ENCODE results near the gene AIMP1.

AIMP1 gene

DNA sequence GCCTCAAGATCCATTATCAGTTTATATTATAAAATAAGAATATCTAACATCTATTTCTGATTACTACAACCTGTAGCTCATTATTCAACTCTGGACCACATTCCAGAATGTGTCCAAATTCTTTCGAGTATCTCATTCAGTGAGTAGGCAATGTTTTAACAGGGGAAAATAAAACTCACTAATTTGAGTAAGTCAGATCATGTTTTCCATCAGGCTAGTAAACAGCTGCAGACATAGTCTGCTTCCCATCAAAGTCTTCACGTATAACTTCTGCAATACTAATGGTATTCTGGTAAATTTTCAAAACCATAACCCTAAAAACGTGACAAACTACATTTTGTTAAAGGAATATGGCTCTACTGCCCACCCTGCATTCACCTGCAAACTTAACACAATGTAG, 32.1 kb upstream of the AIMP1 start:
- no peaks in the 10 kb centered on the region for H3K9me3 ChIP-seq (ENCODE audit: control insufficient read depth, insufficient read depth, low read length)
- no peak overlapping the region for H3K4me2 ChIP-seq (ENCODE audit: low read length)
- no peaks in the 10 kb centered on the region for H3F3A ChIP-seq (ENCODE audit: control insufficient read depth, insufficient read depth)
- H3K9me2 ChIP-seq (replicated peaks; ENCODE audit: control insufficient read depth, low read length) = no peaks in the 10 kb centered on the region
- no peaks in the 10 kb centered on the region; the same call in 1 of the 2 replicates for H3K36me3 ChIP-seq (ENCODE audit: control insufficient read depth, low read length)
- no peak overlapping the region for H3K27ac ChIP-seq (ENCODE audit: low read depth, low read length)
- no peak overlapping the region for H3K4me3 ChIP-seq (ENCODE audit: low read length)
- no peaks in the 10 kb centered on the region for H3K79me2 ChIP-seq (ENCODE audit: control insufficient read depth, low read length)
- H4K20me1 ChIP-seq (ENCODE audit: control insufficient read depth, insufficient read depth, low read depth, low read length) = no peaks in the 10 kb centered on the region
- H3K27me3 ChIP-seq (ENCODE audit: control insufficient read depth, low read length) = no peaks in the 10 kb centered on the region
- no peaks in the 10 kb centered on the region for H3K4me1 ChIP-seq (ENCODE audit: control insufficient read depth, low read length)
- TF ChIP-seq EZH2phosphoT487 (IDR thresholded peaks at IDR 0.05; ENCODE audit: borderline replicate concordance, low read length) = no peak
- TF ChIP-seq, protein P1, sequence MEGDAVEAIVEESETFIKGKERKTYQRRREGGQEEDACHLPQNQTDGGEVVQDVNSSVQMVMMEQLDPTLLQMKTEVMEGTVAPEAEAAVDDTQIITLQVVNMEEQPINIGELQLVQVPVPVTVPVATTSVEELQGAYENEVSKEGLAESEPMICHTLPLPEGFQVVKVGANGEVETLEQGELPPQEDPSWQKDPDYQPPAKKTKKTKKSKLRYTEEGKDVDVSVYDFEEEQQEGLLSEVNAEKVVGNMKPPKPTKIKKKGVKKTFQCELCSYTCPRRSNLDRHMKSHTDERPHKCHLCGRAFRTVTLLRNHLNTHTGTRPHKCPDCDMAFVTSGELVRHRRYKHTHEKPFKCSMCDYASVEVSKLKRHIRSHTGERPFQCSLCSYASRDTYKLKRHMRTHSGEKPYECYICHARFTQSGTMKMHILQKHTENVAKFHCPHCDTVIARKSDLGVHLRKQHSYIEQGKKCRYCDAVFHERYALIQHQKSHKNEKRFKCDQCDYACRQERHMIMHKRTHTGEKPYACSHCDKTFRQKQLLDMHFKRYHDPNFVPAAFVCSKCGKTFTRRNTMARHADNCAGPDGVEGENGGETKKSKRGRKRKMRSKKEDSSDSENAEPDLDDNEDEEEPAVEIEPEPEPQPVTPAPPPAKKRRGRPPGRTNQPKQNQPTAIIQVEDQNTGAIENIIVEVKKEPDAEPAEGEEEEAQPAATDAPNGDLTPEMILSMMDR (IDR thresholded peaks at IDR 0.05; ENCODE audit: low read depth, low read length, poor library complexity, severe bottlenecking) = no peak

DNA sequence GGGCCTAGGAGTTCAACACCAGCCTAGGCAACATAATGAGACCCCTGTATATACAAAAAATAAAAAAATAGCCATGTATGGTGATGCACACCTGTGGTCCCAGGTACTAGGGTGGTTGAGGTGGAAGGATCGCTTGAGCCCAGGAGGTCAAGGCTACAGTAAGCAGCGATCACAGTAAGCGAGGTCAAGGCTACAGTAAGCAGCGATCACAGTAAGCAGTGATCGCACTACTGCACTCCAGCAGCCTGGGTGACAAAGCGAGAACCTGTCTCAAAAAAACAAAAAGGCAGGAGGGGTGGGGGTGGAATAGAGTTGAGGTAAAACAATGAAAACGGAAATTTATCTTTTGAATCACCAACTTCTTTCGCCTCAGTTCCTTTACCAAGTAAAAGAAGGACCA, 29.7 kb upstream of the AIMP1 start:
- Histone ChIP-seq H3K27ac (ENCODE audit: low read depth, low read length) (no peak overlapping the region), H3K36me3 (ENCODE audit: control insufficient read depth, low read length) (peaks cover 7% of the 10 kb centered on the region; the same call in 1 of the 2 replicates), H3K27me3 (ENCODE audit: control insufficient read depth, low read length) (no peaks in the 10 kb centered on the region), H3K9me3 (ENCODE audit: control insufficient read depth, insufficient read depth, low read length) (no peaks in the 10 kb centered on the region), H3K4me2 (ENCODE audit: low read length) (no peak overlapping the region), H3K4me3 (ENCODE audit: low read length) (no peak overlapping the region), H3K9me2 (replicated peaks; ENCODE audit: control insufficient read depth, low read length) (no peaks in the 10 kb centered on the region), H3K4me1 (ENCODE audit: control insufficient read depth, low read length) (no peaks in the 10 kb centered on the region), H4K20me1 (ENCODE audit: control insufficient read depth, insufficient read depth, low read depth, low read length) (no peaks in the 10 kb centered on the region), H3F3A (ENCODE audit: control insufficient read depth, insufficient read depth) (no peaks in the 10 kb centered on the region), H3K79me2 (ENCODE audit: control insufficient read depth, low read length) (no peaks in the 10 kb centered on the region)
- TF ChIP-seq, protein P1 (IDR thresholded peaks at IDR 0.05; ENCODE audit: low read depth, low read length, poor library complexity, severe bottlenecking) = no peak
- TF ChIP-seq EZH2phosphoT487 (IDR thresholded peaks at IDR 0.05; ENCODE audit: borderline replicate concordance, low read length) = no peak

DNA sequence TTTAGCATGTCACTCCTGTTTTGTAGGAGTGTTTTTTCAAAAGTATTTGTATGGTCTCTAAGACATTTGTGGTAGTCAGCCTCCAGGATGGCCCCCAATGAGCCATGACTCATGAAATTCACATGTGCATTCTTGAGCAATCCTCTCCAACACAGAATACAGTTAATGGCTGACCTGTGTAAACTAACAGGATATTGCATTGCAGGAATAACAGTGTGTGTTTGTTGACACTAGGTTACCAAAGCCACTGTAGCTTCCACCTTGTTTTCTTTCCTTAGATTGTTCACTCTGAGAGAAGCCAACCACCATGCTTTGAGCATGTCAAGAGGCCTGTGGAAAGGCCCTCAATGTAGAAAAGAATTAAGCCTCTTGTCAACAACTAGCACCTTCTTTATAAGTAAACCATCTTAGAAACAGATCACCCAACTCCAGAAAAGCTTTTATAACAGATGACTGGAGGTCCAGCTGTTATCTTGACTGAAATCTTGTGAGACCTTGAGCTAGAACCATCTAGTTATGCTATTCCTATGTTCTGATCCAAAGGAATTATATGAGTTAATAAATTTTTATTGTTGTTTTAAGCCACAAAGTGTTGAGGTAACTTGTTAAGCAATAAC, 28.9 kb upstream of the AIMP1 start:
- H3K9me2 ChIP-seq (replicated peaks; ENCODE audit: control insufficient read depth, low read length) = no peaks in the 10 kb centered on the region
- no peak overlapping the region for H3K4me2 ChIP-seq (ENCODE audit: low read length)
- no peaks in the 10 kb centered on the region for H3F3A ChIP-seq (ENCODE audit: control insufficient read depth, insufficient read depth)
- no peak overlapping the region for H3K4me3 ChIP-seq (ENCODE audit: low read length)
- no peaks in the 10 kb centered on the region for H3K27me3 ChIP-seq (ENCODE audit: control insufficient read depth, low read length)
- no peaks in the 10 kb centered on the region for H3K79me2 ChIP-seq (ENCODE audit: control insufficient read depth, low read length)
- H3K4me1 ChIP-seq (ENCODE audit: control insufficient read depth, low read length) = no peaks in the 10 kb centered on the region
- H3K36me3 ChIP-seq (ENCODE audit: control insufficient read depth, low read length) = peaks cover 10% of the 10 kb centered on the region; the same call in 1 of the 2 replicates
- TF ChIP-seq EZH2phosphoT487 (IDR thresholded peaks at IDR 0.05; ENCODE audit: borderline replicate concordance, low read length) = no peak
- TF ChIP-seq, protein P1 (IDR thresholded peaks at IDR 0.05; ENCODE audit: low read depth, low read length, poor library complexity, severe bottlenecking) = no peak
- no peak overlapping the region for H3K27ac ChIP-seq (ENCODE audit: low read depth, low read length)
- no peaks in the 10 kb centered on the region for H4K20me1 ChIP-seq (ENCODE audit: control insufficient read depth, insufficient read depth, low read depth, low read length)
- H3K9me3 ChIP-seq (ENCODE audit: control insufficient read depth, insufficient read depth, low read length) = no peaks in the 10 kb centered on the region

Measured in DOHH2 (cell line).